SJCRH30 (cell line): ENCODE results near the gene PRDX5. TPM values are rescaled to one million over a fixed set of nuclear protein-coding genes. Genes with fewer than 3 reads are reported as not detected.

Experiments
- DNase-seq, 2 experiments: peaks; one replicate each; pipeline ENCODE4 v3.0.0-alpha.2; 2015 to 2020
- H3K27ac ChIP-seq: fragments of 250-450 bp; sonication (Bioruptor Pico); 2 replicates; pipeline ENCODE4 v1.5.1; 2020; ENCODE audit warnings: mild to moderate bottlenecking, moderate library complexity
- H3K27me3 ChIP-seq: fragments of 250-450 bp; sonication (Bioruptor Pico); 2 replicates; pipeline ENCODE4 v1.5.1; 2020; ENCODE audit warnings: mild to moderate bottlenecking, moderate library complexity
- H3K36me3 ChIP-seq: fragments of 250-450 bp; sonication (Bioruptor Pico); 2 replicates; pipeline ENCODE4 v1.5.1; 2020; ENCODE audit warnings: mild to moderate bottlenecking, moderate library complexity
- H3K4me1 ChIP-seq: fragments of 250-450 bp; sonication (Bioruptor Pico); 2 replicates; pipeline ENCODE4 v1.5.1; 2020; ENCODE audit warnings: mild to moderate bottlenecking, moderate library complexity
- H3K4me3 ChIP-seq: fragments of 250-450 bp; sonication (Bioruptor Pico); 2 replicates; pipeline ENCODE4 v1.5.1; 2020; ENCODE audit warnings: mild to moderate bottlenecking, moderate library complexity
- H3K9me3 ChIP-seq: fragments of 250-450 bp; sonication (Bioruptor Pico); replicated peaks from 2 replicates; pipeline ENCODE4 v1.5.1; 2020; ENCODE audit warnings: mild to moderate bottlenecking, moderate library complexity
- total RNA-seq: library from RNA; depleted of rRNA; stranded (reverse); fragments of >200 nt; shearing (Covaris generic); gene quantifications from 2 replicates; pipeline ENCODE4 v1.2.3, GENCODE V29; 2014

Gene PRDX5
- total RNA-seq, 1 experiment from 2014 or later: 105 TPM

- Histone ChIP-seq H3K36me3 (no peaks in the 10 kb centered on the region), H3K4me1 (peaks cover 32% of the 10 kb centered on the region), H3K9me3 (no peaks in the 10 kb centered on the region), H3K27me3 (peaks cover 3% of the 10 kb centered on the region; the same call in 1 of the 2 replicates), H3K27ac (no peak overlapping the region; the same call in 1 of the 2 replicates), H3K4me3 (no peak overlapping the region)
- peak; percentile 61 to 70 for DNase-seq
These were observed 35.2 kb downstream of the PRDX5 start for GRCh38 chr11:64352995-64353714.

DNA sequence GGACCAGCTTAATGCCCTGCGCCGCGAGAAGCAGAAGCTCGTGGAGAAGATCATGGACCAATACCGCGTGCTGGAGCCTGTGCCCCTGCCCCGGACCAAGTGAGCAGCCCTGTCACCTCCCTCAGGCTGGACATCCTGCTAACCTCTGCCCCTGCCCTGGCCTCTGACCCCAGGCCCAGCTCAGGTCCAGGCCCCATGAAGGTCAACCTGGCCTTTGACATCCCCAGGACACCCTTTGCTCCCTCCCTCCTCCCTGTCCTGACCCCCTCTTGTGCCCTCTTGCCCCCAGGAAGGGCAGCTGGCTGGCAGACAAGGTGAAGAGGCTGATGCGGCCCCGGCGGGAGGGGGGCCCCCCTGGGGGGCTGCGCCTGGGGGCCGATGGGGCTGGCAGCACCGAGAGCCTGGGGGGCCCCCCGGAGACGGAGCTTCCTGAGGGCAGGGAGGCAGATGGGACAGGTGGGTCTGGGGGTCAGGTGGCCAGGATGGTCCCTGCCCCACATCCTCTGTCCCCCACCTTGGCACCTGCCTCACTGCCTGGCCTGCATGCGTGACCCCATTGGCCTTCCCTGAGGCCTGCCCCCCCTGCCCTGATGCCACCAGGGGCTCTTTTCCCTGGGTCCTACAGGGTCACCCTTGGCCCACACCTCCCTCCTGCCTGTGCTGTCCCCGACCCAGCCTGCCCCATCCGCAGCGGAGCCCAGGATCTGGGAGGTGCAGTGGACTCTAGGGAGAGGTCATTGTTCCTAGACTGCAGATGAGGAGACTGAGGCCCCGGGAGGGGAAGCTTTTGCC lies 36.0 kb downstream of the PRDX5 start:
- Histone ChIP-seq H3K27ac (no peak overlapping the region), H3K9me3 (no peaks in the 10 kb centered on the region), H3K4me3 (no peak overlapping the region), H3K4me1 (peaks cover 26% of the 10 kb centered on the region), H3K27me3 (peaks cover 3% of the 10 kb centered on the region; the same call in 1 of the 2 replicates), H3K36me3 (no peaks in the 10 kb centered on the region)
- DNase-seq: no peak

DNA sequence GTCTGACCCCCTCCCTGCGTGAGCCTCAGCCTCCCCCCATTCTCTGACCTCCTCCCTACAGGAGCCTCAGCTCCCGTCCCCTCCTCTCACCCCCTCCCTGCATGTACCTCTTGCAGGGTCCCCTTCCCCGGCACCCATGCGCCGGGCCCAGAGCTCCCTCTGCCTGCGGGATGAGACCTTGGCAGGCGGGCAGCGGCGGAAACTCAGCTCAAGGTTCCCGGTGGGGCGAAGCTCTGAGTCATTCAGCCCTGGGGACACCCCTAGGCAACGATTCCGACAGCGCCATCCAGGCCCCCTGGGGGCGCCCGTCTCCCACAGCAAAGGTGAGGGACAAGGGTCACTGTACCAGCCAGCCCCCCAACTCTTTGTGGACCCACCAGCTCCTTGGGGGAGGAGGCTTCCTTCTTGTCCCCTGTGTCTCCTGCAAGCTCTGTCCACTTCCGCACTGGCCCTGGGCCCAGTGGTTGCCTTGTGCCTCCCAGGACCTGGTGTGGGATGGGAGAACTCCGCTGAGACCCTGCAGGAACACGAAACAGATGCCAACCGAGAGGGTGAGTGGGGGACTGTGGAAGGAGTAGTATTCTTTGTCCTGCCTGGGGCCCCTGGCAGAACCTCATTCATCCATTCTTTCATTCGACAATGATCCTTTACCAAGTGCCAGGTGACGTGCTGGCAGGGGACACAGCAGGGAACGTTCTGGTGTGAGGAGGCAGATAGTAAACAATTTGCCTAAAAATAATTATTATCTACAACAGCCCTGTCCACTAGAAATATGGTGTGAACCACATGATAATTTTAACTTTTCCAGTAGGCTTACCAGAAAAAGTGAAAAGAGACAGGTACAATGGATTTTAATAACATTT lies 37.4 kb downstream of the PRDX5 start:
- peak; percentile 87 to 88 for DNase-seq
- H3K27ac ChIP-seq: no peak overlapping the region
- peaks cover 3% of the 10 kb centered on the region; the same call in 1 of the 2 replicates for H3K27me3 ChIP-seq
- H3K4me1 ChIP-seq: peaks cover 26% of the 10 kb centered on the region
- peak overlapping the region; percentile 38 for H3K4me3 ChIP-seq
- no peaks in the 10 kb centered on the region for H3K9me3 ChIP-seq
- H3K36me3 ChIP-seq: no peaks in the 10 kb centered on the region

GRCh38 chr11:64356498-64357411 lies 38.8 kb downstream of the PRDX5 start:
- no peaks in the 10 kb centered on the region for H3K9me3 ChIP-seq
- peak; percentile 76 to 78 for DNase-seq
- no peak overlapping the region for H3K4me3 ChIP-seq

GRCh38 chr11:64357446-64357845 lies 39.5 kb downstream of the PRDX5 start:
- Histone ChIP-seq H3K27me3 (peaks cover 3% of the 10 kb centered on the region; the same call in 1 of the 2 replicates), H3K36me3 (peaks cover 13% of the 10 kb centered on the region), H3K4me1 (peaks cover 21% of the 10 kb centered on the region), H3K27ac (no peak overlapping the region), H3K4me3 (no peak overlapping the region), H3K9me3 (no peaks in the 10 kb centered on the region)
- DNase-seq: no peak

More at GRCh38 chr11:64356498-64357411, 38.8 kb downstream of the PRDX5 start:
- Histone ChIP-seq H3K27ac (no peak overlapping the region), H3K27me3 (peaks cover 3% of the 10 kb centered on the region; the same call in 1 of the 2 replicates), H3K36me3 (0 out of 2 replicates have a peak, but pooled peaks cover 6% of the 10 kb centered on the region), H3K4me1 (peaks cover 26% of the 10 kb centered on the region)

- H3K27ac ChIP-seq: no peak overlapping the region; the same call in 1 of the 2 replicates
- H3K36me3 ChIP-seq: peaks cover 18% of the 10 kb centered on the region
- DNase-seq: peak; percentile 45 to 51
- H3K4me1 ChIP-seq: peaks cover 15% of the 10 kb centered on the region
- H3K4me3 ChIP-seq: peak overlapping the region; percentile 80
- H3K27me3 ChIP-seq: peaks cover 3% of the 10 kb centered on the region; the same call in 1 of the 2 replicates
- H3K9me3 ChIP-seq: no peaks in the 10 kb centered on the region
These were observed 40.1 kb downstream of the PRDX5 start for GRCh38 chr11:64357904-64358535.

DNA sequence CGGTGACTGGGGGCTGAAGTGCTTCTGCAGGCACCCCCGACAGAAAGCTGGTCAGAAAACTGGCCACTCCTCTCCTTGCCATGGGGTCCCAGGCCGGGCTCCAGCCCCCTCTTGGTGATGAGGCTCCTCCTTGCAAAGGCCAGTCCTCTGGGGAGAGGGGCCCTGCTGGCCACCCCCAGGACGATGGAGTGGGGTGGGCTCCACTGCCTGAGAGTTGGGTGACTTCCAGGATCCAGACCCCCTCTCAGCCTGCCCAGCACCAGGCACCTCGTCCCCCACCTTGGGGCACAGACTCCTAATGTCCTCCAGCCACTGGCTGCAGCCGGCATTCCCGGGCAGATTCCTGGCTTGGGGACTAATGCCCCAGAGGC lies 40.6 kb downstream of the PRDX5 start:
- peaks cover 19% of the 10 kb centered on the region for H3K36me3 ChIP-seq
- DNase-seq: no peak
- H3K27me3 ChIP-seq: peaks cover 3% of the 10 kb centered on the region; the same call in 1 of the 2 replicates
- peak overlapping the region; percentile 80 for H3K4me3 ChIP-seq
- peak overlapping the region; percentile 53; the same call in 1 of the 2 replicates for H3K27ac ChIP-seq
- H3K4me1 ChIP-seq: peaks cover 14% of the 10 kb centered on the region; the same call in 1 of the 2 replicates
- H3K9me3 ChIP-seq: no peaks in the 10 kb centered on the region

GRCh38 chr11:64358907-64359711 lies 41.2 kb downstream of the PRDX5 start, which contains the start of gene RPS6KA4:
TSS of gene RPS6KA4 (plus strand) at chr11:64359162. CDS start at chr11:64359236, 74 bp downstream.
- peaks cover 21% of the 10 kb centered on the region for H3K36me3 ChIP-seq
- H3K9me3 ChIP-seq: no peaks in the 10 kb centered on the region
- peak within 1 kb of the TSS; percentile 53; the same call in 1 of the 2 replicates for H3K27ac ChIP-seq
- H3K4me3 ChIP-seq: peak within 1 kb of the TSS; percentile 80
- H3K27me3 ChIP-seq: no peaks in the 10 kb centered on the region
- H3K4me1 ChIP-seq: peaks cover 14% of the 10 kb centered on the region; the same call in 1 of the 2 replicates
- peak in 1 of 2 experiments; percentile 62 for DNase-seq

- no peak for DNase-seq
- H3K4me3 ChIP-seq: peak overlapping the region; percentile 80
- no peaks in the 10 kb centered on the region for H3K27me3 ChIP-seq
- peaks cover 21% of the 10 kb centered on the region for H3K36me3 ChIP-seq
- no peak overlapping the region for H3K27ac ChIP-seq
- peaks cover 14% of the 10 kb centered on the region; the same call in 1 of the 2 replicates for H3K4me1 ChIP-seq
- no peaks in the 10 kb centered on the region for H3K9me3 ChIP-seq
These were observed 42.0 kb downstream of the PRDX5 start for GRCh38 chr11:64359712-64360445.

- Histone ChIP-seq H3K4me1 (peaks cover 10% of the 10 kb centered on the region; the same call in 1 of the 2 replicates), H3K27ac (no peak overlapping the region), H3K36me3 (peaks cover 25% of the 10 kb centered on the region), H3K27me3 (no peaks in the 10 kb centered on the region), H3K4me3 (no peak overlapping the region), H3K9me3 (no peaks in the 10 kb centered on the region)
- no peak for DNase-seq
These were observed 42.6 kb downstream of the PRDX5 start for GRCh38 chr11:64360448-64360921.

DNA sequence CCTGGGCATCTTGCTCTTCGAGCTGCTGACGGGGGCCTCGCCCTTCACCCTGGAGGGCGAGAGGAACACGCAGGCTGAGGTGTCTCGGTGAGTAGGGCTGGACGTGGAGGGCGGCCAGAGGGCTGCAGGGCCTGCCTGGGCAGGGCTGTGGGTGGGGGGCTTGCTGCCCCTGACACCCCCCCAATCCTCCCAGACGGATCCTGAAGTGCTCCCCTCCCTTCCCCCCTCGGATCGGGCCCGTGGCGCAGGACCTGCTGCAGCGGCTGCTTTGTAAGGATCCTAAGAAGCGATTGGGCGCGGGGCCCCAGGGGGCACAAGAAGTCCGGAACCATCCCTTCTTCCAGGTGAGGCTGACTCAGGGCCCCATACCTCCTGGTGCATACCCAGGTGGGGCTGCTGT lies 43.7 kb downstream of the PRDX5 start:
- no peak for DNase-seq
- H3K9me3 ChIP-seq: no peaks in the 10 kb centered on the region
- peaks cover 10% of the 10 kb centered on the region; the same call in 1 of the 2 replicates for H3K4me1 ChIP-seq
- H3K27me3 ChIP-seq: no peaks in the 10 kb centered on the region
- H3K4me3 ChIP-seq: no peak overlapping the region
- peaks cover 32% of the 10 kb centered on the region for H3K36me3 ChIP-seq
- no peak overlapping the region for H3K27ac ChIP-seq
